ENCODE data around the gene NECAP2.

The NECAP2 gene

GRCh38 chr1:16440470-16441281, at the start of gene NECAP2:
Gene NECAP2, plus strand, starts transcription at chr1:16440724. Its CDS starts 38 bp downstream, at chr1:16440762.
- DNase-seq: peak; percentile 94

GRCh38 chr1:16391411-16391810, 49.1 kb upstream of the NECAP2 start:
- no peak for DNase-seq

GRCh38 chr1:16392740-16393569, 47.6 kb upstream of the NECAP2 start:
- DNase-seq: no peak

- no peak for DNase-seq
Measured at GRCh38 chr1:16393570-16394521, 46.7 kb upstream of the NECAP2 start.

- DNase-seq: no peak
Measured at GRCh38 chr1:16394977-16395376, 45.5 kb upstream of the NECAP2 start.

GRCh38 chr1:16396591-16396990, 43.9 kb upstream of the NECAP2 start:
- no peak for DNase-seq

- DNase-seq: no peak
Measured at GRCh38 chr1:16397120-16397519, 43.4 kb upstream of the NECAP2 start.

GRCh38 chr1:16398371-16398953, 42.1 kb upstream of the NECAP2 start:
- no peak for DNase-seq

GRCh38 chr1:16402742-16403141, 37.8 kb upstream of the NECAP2 start:
- DNase-seq: no peak

GRCh38 chr1:16405441-16405840, 35.1 kb upstream of the NECAP2 start:
- DNase-seq: no peak

- DNase-seq: no peak
Measured at GRCh38 chr1:16406868-16407267, 33.7 kb upstream of the NECAP2 start.

- no peak for DNase-seq
Measured at GRCh38 chr1:16409536-16410152, 30.9 kb upstream of the NECAP2 start.

GRCh38 chr1:16410803-16411202, 29.7 kb upstream of the NECAP2 start:
- no peak for DNase-seq

GRCh38 chr1:16413191-16413590, 27.3 kb upstream of the NECAP2 start:
- no peak for DNase-seq

- no peak for DNase-seq
Measured at GRCh38 chr1:16418823-16419425, 21.6 kb upstream of the NECAP2 start.

- peak; percentile 12 for DNase-seq
Measured at GRCh38 chr1:16420424-16421118, 20.0 kb upstream of the NECAP2 start.

GRCh38 chr1:16421201-16421600, 19.3 kb upstream of the NECAP2 start:
- DNase-seq: no peak

- no peak for DNase-seq
Measured at GRCh38 chr1:16422041-16422440, 18.5 kb upstream of the NECAP2 start.

GRCh38 chr1:16425125-16426025, 15.1 kb upstream of the NECAP2 start:
- no peak for DNase-seq

- DNase-seq: no peak
Measured at GRCh38 chr1:16430606-16431005, 9.9 kb upstream of the NECAP2 start.
